ENCODE results near the gene FBXO15. TPM values are rescaled to one million over a fixed set of nuclear protein-coding genes. Genes with fewer than 3 reads are reported as not detected.
A peak's percentile ranks its signal among the peaks of the same experiment; 100 is the strongest.

Gene FBXO15
- total and polyA plus RNA-seq, 4 experiments from 2014 or later: 2.0 to 2.6 (median 2.4) TPM

GRCh38 chr18:74084184-74084855, 63.3 kb downstream of the FBXO15 start:
- peaks cover 0 to 8% (median 5%) of the 10 kb centered on the region in 8 donors for H3K9me3 Mint-ChIP-seq
- H3K4me1 ChIP-seq (ENCODE audit: insufficient read depth, low read length): peaks cover 10% of the 10 kb centered on the region
- H3K4me3 Mint-ChIP-seq: no peak overlapping the region
- H3K27me3 ChIP-seq (ENCODE audit: insufficient read depth, low read length): no peaks in the 10 kb centered on the region
- no peak overlapping the region for H3K27ac ChIP-seq (ENCODE audit: low read depth, low read length)
- H3K4me3 ChIP-seq (ENCODE audit: low read length in 2 of 2): no peak overlapping the region
- no peaks in the 10 kb centered on the region for H3K36me3 ChIP-seq (ENCODE audit: insufficient read depth, low read length)
- POLR2A ChIA-PET (ENCODE audit: partially characterized antibody): no interaction called here
- H3K9me3 ChIP-seq (ENCODE audit: control insufficient read depth in 1 of 2, low read length in 2 of 2): no peaks in the 10 kb centered on the region
- DNase-seq: no peak
- H3K4me1 Mint-ChIP-seq: peaks cover 10 to 16% (median 13%) of the 10 kb centered on the region in 4 donors
- peaks cover 0 to 2% of the 10 kb centered on the region in 2 donors for H3K27me3 Mint-ChIP-seq
- CTCF ChIA-PET (ENCODE audit: partially characterized antibody): interaction anchor here (2.1 to 2.5 kb wide), 2 partner anchors 69 to 258 kb away, joined by 8 to 13 read pairs; no protein-coding TSS in a partner anchor
- no peaks in the 10 kb centered on the region for H3K36me3 Mint-ChIP-seq
- H3K27ac Mint-ChIP-seq: no peak overlapping the region
- intact Hi-C loops (cut with micrococcal nuclease): loop anchor here (5.0 kb wide), 4 partner anchors 33 to 413 kb away; partner anchors contain the start of genes CNDP2, FBXO15 and TIMM21

DNA sequence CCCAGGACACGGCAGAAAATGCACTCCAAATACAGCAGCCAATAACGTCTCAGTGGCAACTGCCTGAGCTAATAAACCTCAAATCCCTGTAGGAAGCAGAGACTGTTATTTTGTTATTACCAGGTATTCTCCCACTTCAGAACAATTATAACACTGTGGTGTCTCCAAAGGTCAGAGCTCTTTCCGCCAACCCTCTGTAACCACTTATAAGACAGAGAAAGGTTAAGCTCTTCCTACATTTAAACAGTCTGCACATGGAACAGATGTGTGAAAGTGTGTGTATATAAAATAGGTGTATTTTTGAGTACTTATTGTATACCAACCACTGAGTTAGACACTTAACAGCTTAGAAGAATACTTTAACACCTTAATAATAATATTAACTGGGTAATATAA, 64.1 kb downstream of the FBXO15 start:
- peak overlapping the region in 5 of 8 donors; percentile 73 to 90 (median 82) for H3K4me3 Mint-ChIP-seq
- H3K27ac ChIP-seq (ENCODE audit: low read depth, low read length): peak overlapping the region; percentile 6
- POLR2A ChIA-PET (ENCODE audit: partially characterized antibody): interaction anchor here (1.2 kb wide), 1 partner anchor 867 kb away, joined by 3 read pairs; no protein-coding TSS in a partner anchor

DNA sequence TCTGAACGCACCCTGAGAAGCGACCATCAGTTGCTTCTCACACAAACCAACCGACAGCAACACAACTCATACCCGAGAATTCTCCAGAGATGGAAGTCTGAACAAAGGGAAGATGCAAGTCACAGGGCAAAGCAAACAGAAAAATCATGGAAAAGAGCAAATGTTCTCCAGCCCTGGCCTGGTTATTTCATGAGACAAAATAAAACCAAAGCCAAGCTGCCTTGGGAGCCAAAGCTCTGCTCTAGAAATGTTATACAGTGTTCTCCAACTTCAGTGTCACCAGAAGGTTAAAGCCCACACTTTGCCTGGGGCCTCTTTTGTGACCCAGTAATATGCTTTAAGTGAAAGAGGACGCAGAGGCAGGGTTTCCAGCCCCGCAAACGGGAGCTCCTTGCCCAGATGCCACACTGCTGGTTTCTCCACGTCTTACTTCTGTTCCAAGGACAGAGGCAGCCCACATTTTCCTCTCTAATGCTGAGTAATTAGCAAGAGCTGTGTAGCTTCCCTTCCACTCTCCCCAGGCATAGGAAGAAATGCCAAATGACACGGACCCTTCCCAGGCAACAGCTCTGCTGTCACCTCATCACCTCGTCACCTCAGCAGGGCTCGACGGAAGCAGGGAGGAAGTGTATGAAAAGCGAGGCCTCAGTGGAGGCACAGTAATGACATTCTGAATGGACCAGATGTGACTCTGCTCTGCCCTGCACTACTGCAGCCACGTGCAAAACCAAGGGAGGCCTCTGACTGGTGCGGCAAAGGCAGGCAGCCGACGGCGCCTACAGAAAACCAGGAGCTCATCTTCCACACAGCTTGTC, 64.7 kb downstream of the FBXO15 start:
- Histone ChIP-seq H3K9me3 (ENCODE audit: control insufficient read depth in 1 of 2, low read length in 2 of 2) (no peaks in the 10 kb centered on the region), H3K36me3 (ENCODE audit: insufficient read depth, low read length) (no peaks in the 10 kb centered on the region), H3K4me3 (ENCODE audit: low read length in 2 of 2) (peak overlapping the region in 1 of 2 donors; percentile 15), H3K4me1 (ENCODE audit: insufficient read depth, low read length) (peaks cover 10% of the 10 kb centered on the region), H3K27me3 (ENCODE audit: insufficient read depth, low read length) (no peaks in the 10 kb centered on the region), H3K27ac (ENCODE audit: low read depth, low read length) (peak overlapping the region; percentile 6)
- peaks cover 0 to 3% (median 0%) of the 10 kb centered on the region in 8 donors for H3K9me3 Mint-ChIP-seq
- H3K36me3 Mint-ChIP-seq: no peaks in the 10 kb centered on the region
- H3K4me1 Mint-ChIP-seq: peaks cover 10 to 16% (median 13%) of the 10 kb centered on the region in 4 donors
- H3K27ac Mint-ChIP-seq: peak overlapping the region; percentile 64 to 98 (median 90)
- H3K27me3 Mint-ChIP-seq: no peaks in the 10 kb centered on the region
- POLR2A ChIA-PET (ENCODE audit: partially characterized antibody): interaction anchor here (1.0 to 1.2 kb wide), 3 partner anchors 19 to 868 kb away, joined by 3 to 6 read pairs (median 4); partner anchors contain the start of gene CNDP2
- peak overlapping the region; percentile 78 to 90 (median 84) for H3K4me3 Mint-ChIP-seq
- DNase-seq: peak in 4 of 5 donors; percentile 6 to 9 (median 8)
- intact Hi-C loops (cut with micrococcal nuclease): loop anchor here (5.0 kb wide), 4 partner anchors 34 to 414 kb away; partner anchors contain the start of genes CNDP2, FBXO15 and TIMM21
- CTCF ChIA-PET (ENCODE audit: partially characterized antibody): interaction anchor here (0.5 to 2.5 kb wide), 13 partner anchors 9 to 477 kb away, joined by 3 to 13 read pairs (median 4); no protein-coding TSS in a partner anchor

More for the DNA sequence above, 64.1 kb downstream of the FBXO15 start:
- no peaks in the 10 kb centered on the region for H3K27me3 Mint-ChIP-seq
- H3K9me3 Mint-ChIP-seq: peaks cover 0 to 5% (median 0%) of the 10 kb centered on the region in 8 donors
- no peak for DNase-seq
- Histone ChIP-seq H3K4me1 (ENCODE audit: insufficient read depth, low read length) (peaks cover 10% of the 10 kb centered on the region), H3K4me3 (ENCODE audit: low read length in 2 of 2) (no peak overlapping the region), H3K9me3 (ENCODE audit: control insufficient read depth in 1 of 2, low read length in 2 of 2) (no peaks in the 10 kb centered on the region), H3K36me3 (ENCODE audit: insufficient read depth, low read length) (no peaks in the 10 kb centered on the region), H3K27me3 (ENCODE audit: insufficient read depth, low read length) (no peaks in the 10 kb centered on the region)
- H3K27ac Mint-ChIP-seq: peak overlapping the region; percentile 64 to 98 (median 90)
- H3K4me1 Mint-ChIP-seq: peaks cover 10 to 16% (median 13%) of the 10 kb centered on the region in 4 donors
- H3K36me3 Mint-ChIP-seq: no peaks in the 10 kb centered on the region
- intact Hi-C loops (cut with micrococcal nuclease): loop anchor here (5.0 kb wide), 4 partner anchors 34 to 414 kb away; partner anchors contain the start of genes CNDP2, FBXO15 and TIMM21
- CTCF ChIA-PET (ENCODE audit: partially characterized antibody): interaction anchor here (1.0 to 2.5 kb wide), 5 partner anchors 19 to 259 kb away, joined by 3 to 13 read pairs (median 8); no protein-coding TSS in a partner anchor

- Histone ChIP-seq H3K4me3 (ENCODE audit: low read length in 2 of 2) (peak overlapping the region in 1 of 2 donors; percentile 15), H3K36me3 (ENCODE audit: insufficient read depth, low read length) (no peaks in the 10 kb centered on the region), H3K9me3 (ENCODE audit: control insufficient read depth in 1 of 2, low read length in 2 of 2) (no peaks in the 10 kb centered on the region), H3K4me1 (ENCODE audit: insufficient read depth, low read length) (peaks cover 10% of the 10 kb centered on the region), H3K27me3 (ENCODE audit: insufficient read depth, low read length) (no peaks in the 10 kb centered on the region), H3K27ac (ENCODE audit: low read depth, low read length) (peak overlapping the region; percentile 6)
- Mint-ChIP-seq H3K4me1 (peaks cover 10 to 16% (median 13%) of the 10 kb centered on the region in 4 donors), H3K9me3 (peaks cover 0 to under 1% (median 0%) of the 10 kb centered on the region in 8 donors), H3K27ac (peak overlapping the region; percentile 64 to 98 (median 90)), H3K36me3 (no peaks in the 10 kb centered on the region), H3K4me3 (peak overlapping the region; percentile 78 to 90 (median 84)), H3K27me3 (no peaks in the 10 kb centered on the region)
- POLR2A ChIA-PET (ENCODE audit: partially characterized antibody): interaction anchor here (1.0 to 1.2 kb wide), 3 partner anchors 18 to 868 kb away, joined by 3 to 6 read pairs (median 4); partner anchors contain the start of gene CNDP2
- intact Hi-C loops (cut with micrococcal nuclease): loop anchor here (5.0 kb wide), 4 partner anchors 35 to 415 kb away; partner anchors contain the start of genes CNDP2, FBXO15 and TIMM21
- DNase-seq: peak; percentile 45 to 59 (median 59)
- CTCF ChIA-PET (ENCODE audit: partially characterized antibody): interaction anchor here (0.5 to 2.5 kb wide), 13 partner anchors 10 to 478 kb away, joined by 3 to 13 read pairs (median 4); no protein-coding TSS in a partner anchor
Observed at GRCh38 chr18:74081966-74082741, 65.5 kb downstream of the FBXO15 start.

DNA sequence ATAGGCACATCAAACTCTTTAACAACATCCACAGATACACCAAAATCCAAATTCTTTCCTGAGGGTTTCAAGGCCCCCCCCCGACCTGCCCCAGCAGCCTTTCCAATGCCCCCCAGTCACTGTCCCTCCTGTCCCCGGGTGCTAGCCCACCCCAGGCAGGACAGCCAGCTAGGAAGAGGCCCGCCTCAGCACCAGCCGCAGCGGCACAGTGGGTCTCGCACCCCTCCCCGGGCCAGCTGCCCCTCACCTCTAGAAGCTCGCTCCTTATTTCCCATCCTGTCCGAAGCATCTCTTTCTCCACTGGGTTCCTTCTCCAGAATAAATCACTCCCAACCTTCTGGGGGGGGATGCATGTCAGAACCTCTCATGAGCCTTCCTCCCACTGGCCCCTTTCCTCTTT, 69.4 kb downstream of the FBXO15 start:
- Histone ChIP-seq H3K36me3 (ENCODE audit: insufficient read depth, low read length) (no peaks in the 10 kb centered on the region), H3K27ac (ENCODE audit: low read depth, low read length) (no peak overlapping the region), H3K27me3 (ENCODE audit: insufficient read depth, low read length) (no peaks in the 10 kb centered on the region), H3K4me1 (ENCODE audit: insufficient read depth, low read length) (peaks cover 6% of the 10 kb centered on the region), H3K4me3 (ENCODE audit: low read length in 2 of 2) (no peak overlapping the region), H3K9me3 (ENCODE audit: control insufficient read depth in 1 of 2, low read length in 2 of 2) (no peaks in the 10 kb centered on the region)
- Mint-ChIP-seq H3K27me3 (no peaks in the 10 kb centered on the region), H3K9me3 (no peaks in the 10 kb centered on the region), H3K27ac (no peak overlapping the region), H3K4me3 (no peak overlapping the region), H3K36me3 (no peaks in the 10 kb centered on the region), H3K4me1 (peaks cover 8 to 14% (median 12%) of the 10 kb centered on the region in 4 donors)
- ChIA-PET POLR2A (ENCODE audit: partially characterized antibody) (no interaction called here), CTCF (ENCODE audit: partially characterized antibody) (no interaction called here)
- DNase-seq: no peak
- intact Hi-C loops (cut with micrococcal nuclease): no loop called here

DNA sequence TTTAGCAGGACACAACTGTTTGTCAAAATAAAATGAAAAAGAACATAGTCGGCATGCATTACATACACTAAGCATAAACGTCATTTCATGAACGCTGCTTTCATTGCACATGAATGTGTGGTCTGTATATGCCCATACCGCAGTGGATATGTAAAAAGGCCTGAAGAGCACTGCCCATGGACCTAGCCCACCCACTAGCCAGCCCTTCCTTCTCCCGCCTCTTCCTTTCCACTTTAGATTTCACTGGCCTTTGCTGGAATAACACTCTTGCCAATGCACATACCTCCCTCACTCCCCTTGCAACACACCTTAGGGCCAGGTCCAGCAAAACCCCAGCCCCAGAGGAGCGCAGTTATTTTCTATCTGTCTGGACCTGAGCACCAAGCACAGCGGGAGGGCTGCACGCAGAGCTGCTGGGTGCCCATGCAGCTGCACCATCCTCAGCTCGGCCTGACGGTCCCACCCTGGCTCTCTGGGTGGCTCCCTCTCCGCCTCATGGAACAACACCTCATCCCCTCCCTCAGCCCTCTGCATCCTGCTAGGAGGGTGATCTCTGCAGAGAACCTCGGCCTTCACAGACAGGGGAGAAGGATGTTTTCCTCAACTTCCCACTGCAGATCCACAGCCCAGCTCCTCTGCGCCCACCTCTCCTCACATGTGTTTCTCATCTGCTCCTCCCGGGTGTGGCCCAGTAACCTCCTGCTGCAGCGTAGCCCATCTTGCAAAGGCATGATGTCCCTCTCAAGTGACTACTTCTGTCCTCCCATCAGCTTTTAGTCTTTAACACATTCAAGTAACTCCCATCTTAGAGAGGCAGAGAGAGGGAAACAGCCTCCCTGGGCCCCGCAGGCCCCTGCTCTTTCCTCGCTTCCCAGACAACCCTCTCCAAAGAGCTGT, 72.7 kb downstream of the FBXO15 start:
- no peaks in the 10 kb centered on the region for H3K36me3 ChIP-seq (ENCODE audit: insufficient read depth, low read length)
- no peak overlapping the region for H3K4me3 ChIP-seq (ENCODE audit: low read length in 2 of 2)
- intact Hi-C loops (cut with micrococcal nuclease): no loop called here
- H3K9me3 Mint-ChIP-seq: no peaks in the 10 kb centered on the region
- ChIA-PET CTCF (ENCODE audit: partially characterized antibody) (no interaction called here), POLR2A (ENCODE audit: partially characterized antibody) (no interaction called here)
- no peaks in the 10 kb centered on the region for H3K36me3 Mint-ChIP-seq
- no peaks in the 10 kb centered on the region for H3K27me3 ChIP-seq (ENCODE audit: insufficient read depth, low read length)
- H3K9me3 ChIP-seq (ENCODE audit: control insufficient read depth in 1 of 2, low read length in 2 of 2): no peaks in the 10 kb centered on the region
- H3K27ac ChIP-seq (ENCODE audit: low read depth, low read length): no peak overlapping the region
- H3K4me1 Mint-ChIP-seq: no peaks in the 10 kb centered on the region
- no peak for DNase-seq
- no peaks in the 10 kb centered on the region for H3K4me1 ChIP-seq (ENCODE audit: insufficient read depth, low read length)
- peaks cover 0 to 3% of the 10 kb centered on the region in 2 donors for H3K27me3 Mint-ChIP-seq
- H3K27ac Mint-ChIP-seq: no peak overlapping the region
- no peak overlapping the region for H3K4me3 Mint-ChIP-seq

Measured in CD4-positive, alpha-beta memory T cell (primary cell).